Ascending aorta (tissue), 2 donors: ENCODE data around the gene PLA2G6. TPM values are rescaled to one million over a fixed set of nuclear protein-coding genes. Genes with fewer than 3 reads are reported as not detected.

ENCODE experiments used
- DNase-seq, 2 donors: peaks; one replicate each; pipeline ENCODE4 v3.0.0-alpha.2; 2019; ENCODE audit warnings: low spot score in 2 of 2
- H3K27ac ChIP-seq, 2 donors: fragments of 200-600 bp; sonication (generic); one replicate each; pipeline ENCODE4 v1.5.1; 2016 to 2017; ENCODE audit warnings: mild to moderate bottlenecking in 1 of 2
- H3K27me3 ChIP-seq: fragments of 200-600 bp; sonication (generic); one replicate; pipeline ENCODE4 v1.5.1; 2017
- H3K36me3 ChIP-seq, 2 donors: fragments of 200-600 bp; sonication (generic); one replicate each; pipeline ENCODE4 v1.5.1; 2016
- H3K4me1 ChIP-seq, 2 donors: fragments of 200-600 bp; sonication (generic); one replicate each; pipeline ENCODE4 v1.5.1; 2016 to 2017; ENCODE audit warnings: mild to moderate bottlenecking in 1 of 2
- H3K4me3 ChIP-seq, 2 donors: fragments of 200-600 bp; sonication (generic); one replicate each; pipeline ENCODE4 v1.5.1; 2016 to 2017; ENCODE audit warnings: mild to moderate bottlenecking in 1 of 2
- H3K9me3 ChIP-seq, 2 donors: fragments of 200-600 bp; sonication (generic); one replicate each; pipeline ENCODE4 v1.5.1; 2016
- CTCF ChIP-seq, 3 experiments: fragments of 200-600 bp in 2 of 3; fragments of 450-650 bp in 1 of 3; sonication (generic) in 2 of 3; IDR thresholded peaks; one replicate each; pipeline ENCODE4 v1.5.1; 2016 to 2019; ENCODE audit warnings: antibody characterized with exemption in 3 of 3, mild to moderate bottlenecking in 1 of 3, moderate library complexity in 1 of 3
- intact Hi-C: fragments of 100-400 bp; cut with DNase I; formaldehyde crosslinking; loops from one replicate; pipeline ENCODE4 v1.15.1; 2023
- total RNA-seq: library from RNA; depleted of rRNA; stranded (reverse); fragments of >200 nt; gene quantifications from one replicate; pipeline ENCODE4 v1.1.0, GENCODE V29; 2016

PLA2G6 gene
- total RNA-seq, 1 donor from 2014 or later: 79.5 TPM

GRCh38 chr22:38071421-38072321, 110.0 kb downstream of the PLA2G6 start:
- TF ChIP-seq CTCF (IDR thresholded peaks at IDR 0.05): no peak
- H3K36me3 ChIP-seq: peaks cover 40 to 42% of the 10 kb centered on the region in 2 donors
- peak overlapping the region; percentile 94 to 97 for H3K27ac ChIP-seq
- H3K4me1 ChIP-seq: peaks cover 30 to 44% of the 10 kb centered on the region in 2 donors
- no peak for DNase-seq
- H3K4me3 ChIP-seq: no peak overlapping the region
- intact Hi-C loops: no loop called here
- no peaks in the 10 kb centered on the region for H3K9me3 ChIP-seq
- no peaks in the 10 kb centered on the region for H3K27me3 ChIP-seq

GRCh38 chr22:38070250-38070921, 111.2 kb downstream of the PLA2G6 start:
- Histone ChIP-seq H3K36me3 (peaks cover 43 to 44% of the 10 kb centered on the region in 2 donors), H3K27me3 (no peaks in the 10 kb centered on the region), H3K4me3 (no peak overlapping the region), H3K27ac (peak overlapping the region; percentile 94 to 97), H3K4me1 (peaks cover 32 to 48% of the 10 kb centered on the region in 2 donors), H3K9me3 (no peaks in the 10 kb centered on the region)
- intact Hi-C loops: no loop called here
- TF ChIP-seq CTCF (IDR thresholded peaks at IDR 0.05): no peak
- no peak for DNase-seq

- DNase-seq: peak; percentile 82 to 97
- Histone ChIP-seq H3K27me3 (no peaks in the 10 kb centered on the region), H3K4me3 (peak overlapping the region in 1 of 2 donors; percentile 40), H3K27ac (peak overlapping the region; percentile 94 to 97), H3K9me3 (no peaks in the 10 kb centered on the region), H3K36me3 (peaks cover 43 to 44% of the 10 kb centered on the region in 2 donors), H3K4me1 (peaks cover 32 to 48% of the 10 kb centered on the region in 2 donors)
- intact Hi-C loops: loop anchor here (1.0 to 5.0 kb wide), 6 partner anchors 148 to 503 kb away; partner anchors contain the start of genes DMC1 and TMEM184B
- TF ChIP-seq CTCF (IDR thresholded peaks at IDR 0.05): peak; percentile 81 to 88 (median 84)
Measured at GRCh38 chr22:38069372-38070249, 112.0 kb downstream of the PLA2G6 start.

GRCh38 chr22:38068641-38069371, 112.8 kb downstream of the PLA2G6 start:
- peak overlapping the region in 1 of 2 donors; percentile 40 for H3K4me3 ChIP-seq
- no peak for TF ChIP-seq CTCF (IDR thresholded peaks at IDR 0.05)

More at GRCh38 chr22:38068641-38069371, 112.8 kb downstream of the PLA2G6 start:
- H3K27ac ChIP-seq: peak overlapping the region; percentile 94 to 97
- H3K4me1 ChIP-seq: peaks cover 32 to 48% of the 10 kb centered on the region in 2 donors
- no peak for DNase-seq
- intact Hi-C loops: loop anchor here (1.0 to 5.0 kb wide), 6 partner anchors 148 to 503 kb away; partner anchors contain the start of genes DMC1 and TMEM184B
- H3K9me3 ChIP-seq: no peaks in the 10 kb centered on the region
- no peaks in the 10 kb centered on the region for H3K27me3 ChIP-seq
- peaks cover 44 to 45% of the 10 kb centered on the region in 2 donors for H3K36me3 ChIP-seq
